ENCODE results near the gene CLDN1. TPM values are rescaled to one million over a fixed set of nuclear protein-coding genes. Genes with fewer than 3 reads are reported as not detected.
A peak's percentile ranks its signal among the peaks of the same experiment; 100 is the strongest.

Gene CLDN1
- total and polyA plus RNA-seq, 2 of the 13 experiments (the other 11 are each of a cell fraction or from before 2014, with no cell fraction given), result 42.7 to 51.6 TPM

GRCh38 chr3:190321789-190322603 lies at the start of gene CLDN1 (continued):
- no peak for TF ChIP-seq NCOR1 (IDR thresholded peaks at IDR 0.05; ENCODE audit: borderline replicate concordance, low read length)
- no peak for TF ChIP-seq DPF2 (CRISPR knock-in tag; IDR thresholded peaks at IDR 0.05; ENCODE audit: borderline replicate concordance, low read depth)
- TF ChIP-seq ZNF512B (CRISPR knock-in tag; IDR thresholded peaks at IDR 0.05; ENCODE audit: borderline replicate concordance), result peak; percentile 89; the same call in 1 of the 2 replicates
- TF ChIP-seq ZNF274 (CRISPR knock-in tag; IDR thresholded peaks at IDR 0.05), result peak; percentile 82; the same call in 1 of the 2 replicates
- TF ChIP-seq ARID5B (CRISPR knock-in tag; IDR thresholded peaks at IDR 0.05), result peak; percentile 59; the same call in 1 of the 2 replicates
- TF ChIP-seq ZNF121 (CRISPR knock-in tag; IDR thresholded peaks at IDR 0.05), result peak; percentile 75
- TF ChIP-seq ETS1 (CRISPR knock-in tag; IDR thresholded peaks at IDR 0.05), result no peak
- TF ChIP-seq ZNF143 (CRISPR knock-in tag; IDR thresholded peaks at IDR 0.05), result no peak
- peak; percentile 42; the same call in 1 of the 2 replicates for TF ChIP-seq ZNF441 (CRISPR knock-in tag; IDR thresholded peaks at IDR 0.05; ENCODE audit: borderline replicate concordance)
- TF ChIP-seq ZBTB37 (CRISPR knock-in tag; IDR thresholded peaks at IDR 0.05), result no peak
- no peak for TF ChIP-seq DNMT3B (CRISPR knock-in tag; conservative IDR thresholded peaks at IDR 0.05)
- peak; percentile 50 for TF ChIP-seq TAF15 (IDR thresholded peaks at IDR 0.05; ENCODE audit: low read depth, low read length, poor library complexity, severe bottlenecking)
- TF ChIP-seq TIGD3 (CRISPR knock-in tag; IDR thresholded peaks at IDR 0.05; ENCODE audit: borderline replicate concordance), result no peak
- TF ChIP-seq FOXO1 (CRISPR knock-in tag; IDR thresholded peaks at IDR 0.05), result no peak; the same call in 1 of the 2 replicates
- no peak for TF ChIP-seq ATM (IDR thresholded peaks at IDR 0.05; ENCODE audit: borderline replicate concordance)
- peak; percentile 25; the same call in 1 of the 2 replicates for TF ChIP-seq ZNF792 (CRISPR knock-in tag; IDR thresholded peaks at IDR 0.05)
- no peak for TF ChIP-seq ZMAT5 (CRISPR knock-in tag; IDR thresholded peaks at IDR 0.05; ENCODE audit: borderline replicate concordance, low read depth)
